Myocyte (in vitro differentiated cells): ENCODE data around the gene CDK5R2. TPM values are rescaled to one million over a fixed set of nuclear protein-coding genes. Genes with fewer than 3 reads are reported as not detected.

Source experiments
- DNase-seq: peaks from one replicate; pipeline ENCODE4 v3.0.0-alpha.2; 2012; ENCODE audit warnings: low read depth
- total RNA-seq: library from RNA; depleted of rRNA; stranded (reverse); fragments of >200 nt; gene quantifications from 2 replicates; pipeline ENCODE4 v1.2.3, GENCODE V29; 2014

The CDK5R2 gene
- total RNA-seq, 1 donor from 2014 or later, result 0.45 TPM

DNA sequence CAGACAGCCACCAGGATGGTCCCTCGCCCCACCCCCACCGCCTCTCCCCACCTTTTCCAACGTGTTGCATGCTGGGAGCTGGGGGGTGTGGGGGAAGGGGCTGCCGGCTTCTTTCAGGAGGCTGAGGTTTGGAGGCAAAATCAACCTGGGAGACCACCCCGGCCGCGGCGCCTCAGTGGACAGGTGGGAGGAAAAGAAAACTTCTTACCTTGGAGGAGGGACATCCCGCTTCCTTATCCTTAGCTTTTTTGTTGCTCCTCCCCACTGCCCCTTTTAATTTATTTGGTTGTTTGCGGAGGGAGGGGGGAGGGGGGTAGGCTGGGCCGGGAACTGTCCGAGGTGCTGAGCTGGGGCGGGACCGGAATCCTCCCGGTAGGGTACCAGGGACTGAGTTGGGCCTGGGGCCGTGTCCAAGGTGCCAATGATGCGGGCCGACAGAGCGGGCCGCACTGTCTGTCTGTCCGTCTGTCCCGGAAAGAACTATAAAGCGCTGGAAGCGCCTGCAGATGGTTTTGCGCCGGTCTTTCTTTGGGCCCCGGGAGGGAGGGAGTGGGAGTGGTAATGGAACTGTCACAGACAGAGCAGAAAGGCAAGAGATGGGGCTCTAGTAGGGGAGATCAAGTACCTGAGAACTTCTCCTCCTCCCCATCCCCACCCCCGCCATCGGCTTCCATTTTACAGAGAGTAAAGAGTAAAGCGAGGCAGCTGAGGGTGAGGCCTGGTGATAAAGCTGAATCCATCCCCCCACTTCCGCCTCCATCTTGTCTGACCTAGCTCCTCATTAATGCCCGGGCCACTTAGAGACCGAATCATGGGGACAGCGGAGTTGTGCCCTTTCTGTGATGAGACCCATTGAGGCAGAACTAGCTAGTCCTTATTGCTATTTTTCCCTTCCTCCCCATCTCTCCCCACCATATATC, 2.4 kb downstream of the CDK5R2 start:
- DNase-seq, result no peak

DNA sequence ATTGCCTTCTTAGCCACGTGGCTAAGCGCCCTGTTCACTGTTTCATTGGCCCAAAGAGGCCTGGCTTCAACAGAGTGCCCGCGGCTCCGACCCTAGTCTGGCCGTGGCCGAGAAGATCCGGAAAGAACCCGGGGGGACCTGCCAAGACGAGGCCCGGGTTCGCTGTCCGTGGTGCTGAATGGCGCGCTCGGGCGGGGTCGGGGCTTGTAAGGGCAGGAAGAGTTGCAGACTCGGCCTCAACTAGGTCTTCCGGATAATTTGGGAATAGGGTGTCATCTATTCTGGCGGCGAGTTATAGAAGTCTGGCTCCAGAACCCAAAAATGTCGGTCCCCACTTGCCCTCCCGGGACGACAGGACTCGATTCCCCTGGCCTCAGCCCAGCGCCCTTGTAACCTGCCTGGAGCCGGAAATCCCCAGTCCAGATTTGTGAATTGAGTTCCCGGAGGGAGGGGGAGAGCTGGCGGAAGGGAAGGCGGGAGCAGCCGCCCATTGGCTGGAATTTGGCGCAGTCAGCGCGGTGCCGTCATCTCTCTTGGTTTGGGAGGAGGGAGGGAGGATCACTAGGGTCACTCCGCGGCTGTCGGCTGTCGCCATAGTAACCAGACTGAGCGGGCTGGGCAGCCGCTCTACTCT, 3.5 kb downstream of the CDK5R2 start:
- peak; percentile 90 for DNase-seq

DNA sequence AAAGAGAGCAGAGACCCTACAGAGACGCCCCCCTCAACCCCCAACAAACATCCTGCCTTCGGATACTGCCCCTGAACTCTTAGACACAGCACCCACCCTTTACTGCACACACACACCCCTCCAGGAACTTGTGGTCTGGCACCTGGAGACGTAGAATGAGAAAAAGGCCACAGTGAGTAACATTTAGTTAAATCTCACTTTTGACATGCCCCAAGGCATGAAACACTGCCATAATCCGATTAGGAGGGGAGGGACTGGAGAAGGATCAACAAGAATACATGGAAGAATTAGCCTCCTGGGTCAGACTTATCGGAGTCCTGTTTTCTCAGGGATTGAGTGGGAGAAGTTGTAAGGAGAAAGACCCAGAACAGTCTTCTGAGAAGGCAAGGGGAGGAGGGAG, 4.1 kb downstream of the CDK5R2 start:
- DNase-seq, result no peak

DNA sequence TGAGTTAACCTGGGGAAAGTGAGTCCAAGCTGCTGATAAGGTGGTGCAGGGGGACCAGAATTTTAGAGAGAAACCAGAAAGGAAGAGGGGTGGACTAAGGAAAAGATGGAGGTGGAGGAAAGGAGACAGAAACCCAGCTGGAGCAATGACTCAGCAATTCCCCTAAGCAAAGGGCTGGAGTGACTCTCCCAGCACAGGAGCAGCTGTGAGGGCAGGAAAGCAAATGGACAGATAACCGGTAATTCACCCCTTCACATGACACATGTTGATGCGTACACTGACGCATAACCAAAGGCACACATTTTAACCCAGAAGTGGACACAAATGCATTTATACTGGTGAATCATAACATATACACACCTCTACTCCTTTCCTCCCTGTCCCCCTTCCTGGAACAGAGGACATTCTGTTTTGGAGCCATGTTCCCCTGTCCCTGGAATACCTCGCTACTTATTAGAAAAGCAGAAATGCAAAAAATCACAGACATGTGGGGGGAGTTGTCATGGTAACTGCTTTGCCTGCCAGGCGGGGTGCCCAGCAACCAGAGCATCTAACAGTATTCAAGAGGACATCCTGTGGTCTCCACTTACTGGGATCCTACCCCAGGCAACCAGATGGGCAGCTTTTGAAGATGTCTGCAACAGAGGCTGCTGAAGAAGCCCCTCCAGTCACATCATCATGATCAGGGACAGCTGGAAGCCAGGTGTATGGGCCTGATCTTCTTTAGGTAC, 4.7 kb downstream of the CDK5R2 start:
- peak; percentile 86 for DNase-seq

DNA sequence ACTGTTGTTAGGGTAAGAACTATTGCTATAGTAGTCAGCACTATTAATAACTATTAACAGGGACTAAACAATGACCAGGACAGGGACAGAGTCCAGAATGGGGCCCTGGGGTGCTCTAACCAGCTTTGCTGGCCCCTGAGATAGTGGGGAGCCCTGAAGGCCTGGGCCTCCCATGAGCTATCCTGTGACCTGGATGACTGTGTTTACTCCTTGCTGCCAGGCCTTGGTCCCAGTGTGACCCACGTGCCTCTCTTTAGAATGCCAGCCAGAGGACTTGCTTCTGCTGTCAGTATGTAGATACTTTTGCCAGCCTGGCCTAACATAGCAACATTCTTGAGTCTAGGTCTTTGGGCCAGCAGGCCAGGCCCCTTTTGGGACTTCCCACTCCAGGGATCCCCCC, 11.4 kb downstream of the CDK5R2 start:
- no peak for DNase-seq

DNA sequence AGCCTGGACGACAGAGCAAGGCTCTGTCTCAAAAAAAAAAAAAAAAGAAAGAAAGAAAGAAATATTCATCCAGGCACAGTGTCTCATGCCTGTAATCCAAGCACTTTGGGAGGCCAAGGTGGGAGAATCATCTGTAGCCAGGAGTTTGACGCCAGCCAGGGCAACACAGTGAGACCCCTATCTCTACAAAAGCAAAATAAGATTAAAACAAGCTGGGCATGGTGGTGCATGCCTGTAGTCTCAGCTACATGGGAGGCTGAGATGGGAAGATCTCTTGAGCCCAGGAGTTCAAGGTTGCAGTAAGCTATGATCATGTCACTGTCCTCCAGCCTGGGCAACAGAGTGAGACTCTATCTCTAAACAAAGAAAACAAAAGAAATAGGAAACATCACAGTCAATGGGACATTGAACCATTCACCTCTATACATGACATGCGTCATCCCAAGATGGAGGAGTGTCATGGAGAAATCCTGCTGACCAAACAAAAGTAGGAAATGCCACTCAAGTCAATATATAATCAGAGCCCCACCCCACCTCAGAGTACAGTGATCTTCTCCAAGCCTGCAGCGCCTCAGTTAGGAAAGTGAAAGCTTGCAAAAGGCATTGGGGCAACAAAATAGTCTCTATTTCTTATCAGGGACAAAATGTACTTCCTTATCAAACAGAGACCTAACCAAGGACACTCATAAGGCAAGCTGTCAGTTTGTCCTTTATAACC, 15.8 kb downstream of the CDK5R2 start:
- no peak for DNase-seq

DNA sequence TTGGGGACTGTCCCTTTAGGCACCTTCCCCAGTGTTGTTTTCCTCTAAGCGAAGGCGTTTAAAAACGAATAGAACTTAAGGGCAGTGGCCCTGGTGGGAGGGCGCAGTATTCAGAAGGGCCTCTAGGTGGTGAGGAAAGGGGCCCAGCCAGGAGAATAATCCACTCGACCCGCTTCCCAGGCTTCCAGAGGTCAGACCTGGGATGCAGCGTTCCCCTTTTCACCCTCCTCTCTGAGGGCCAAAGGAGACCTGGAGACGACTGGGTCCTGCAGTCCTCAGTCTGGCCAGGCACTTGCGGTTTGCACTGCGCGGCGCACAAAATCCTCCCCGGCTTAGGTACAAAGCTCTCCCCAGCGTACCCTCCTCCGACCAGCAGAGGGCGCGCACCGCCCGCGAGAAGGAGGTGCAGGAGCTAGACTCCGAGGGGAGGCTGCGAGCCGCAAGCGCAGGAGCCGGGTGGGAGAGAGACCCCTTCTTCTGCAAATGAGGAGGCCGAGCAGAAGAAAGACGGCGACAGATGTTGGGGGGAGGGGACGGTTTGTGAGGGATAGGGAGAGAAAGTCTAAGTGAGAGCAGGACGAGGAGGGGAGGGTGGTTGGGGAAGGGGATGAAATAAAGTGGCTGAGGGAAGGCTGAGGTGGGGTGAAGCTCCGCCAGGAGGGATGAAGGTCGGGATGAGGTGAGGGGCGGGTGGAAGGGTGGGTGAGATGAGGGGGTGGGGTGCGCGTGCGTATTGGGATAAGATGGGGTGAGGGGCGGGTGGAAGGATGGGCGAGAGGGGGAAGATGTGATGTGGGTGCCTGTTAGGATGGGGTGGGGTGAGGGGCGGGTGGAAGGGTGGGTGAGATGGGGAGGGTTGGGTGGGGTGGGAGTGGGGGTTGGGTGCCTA, 20.6 kb downstream of the CDK5R2 start:
- peak; percentile 79 for DNase-seq

DNA sequence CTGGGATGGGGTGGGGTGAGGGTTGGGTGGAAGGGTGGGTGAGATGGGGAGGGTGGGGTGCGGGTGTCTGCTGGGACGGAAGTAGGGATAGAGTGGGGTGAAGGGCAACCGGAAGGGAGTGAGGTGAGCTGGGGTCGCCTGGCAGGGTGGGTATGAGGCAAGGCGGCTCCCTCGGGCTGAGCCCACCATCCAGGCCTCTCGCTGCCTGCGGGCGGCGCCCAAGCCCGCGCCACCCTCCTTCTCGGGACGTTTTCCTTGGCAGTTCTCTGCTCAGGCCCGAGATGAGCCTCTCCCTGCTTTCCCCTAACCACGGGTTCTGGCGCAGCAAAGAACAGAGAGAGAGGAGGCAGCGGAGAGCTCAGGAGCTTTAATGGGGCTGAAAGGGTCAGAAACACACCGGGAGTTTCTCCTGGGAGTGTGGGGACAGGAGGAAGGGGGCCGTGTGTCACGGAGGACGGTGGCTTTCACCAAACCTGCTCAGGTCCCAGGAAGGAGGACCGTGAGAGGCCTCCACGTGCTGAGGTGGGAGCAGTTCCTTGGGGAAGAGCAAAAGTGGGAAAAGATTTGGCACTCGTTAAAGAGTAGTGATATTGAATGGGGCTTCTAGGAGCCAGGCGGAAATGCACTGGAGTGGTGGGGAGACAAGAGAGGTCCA, 21.4 kb downstream of the CDK5R2 start:
- DNase-seq, result no peak

DNA sequence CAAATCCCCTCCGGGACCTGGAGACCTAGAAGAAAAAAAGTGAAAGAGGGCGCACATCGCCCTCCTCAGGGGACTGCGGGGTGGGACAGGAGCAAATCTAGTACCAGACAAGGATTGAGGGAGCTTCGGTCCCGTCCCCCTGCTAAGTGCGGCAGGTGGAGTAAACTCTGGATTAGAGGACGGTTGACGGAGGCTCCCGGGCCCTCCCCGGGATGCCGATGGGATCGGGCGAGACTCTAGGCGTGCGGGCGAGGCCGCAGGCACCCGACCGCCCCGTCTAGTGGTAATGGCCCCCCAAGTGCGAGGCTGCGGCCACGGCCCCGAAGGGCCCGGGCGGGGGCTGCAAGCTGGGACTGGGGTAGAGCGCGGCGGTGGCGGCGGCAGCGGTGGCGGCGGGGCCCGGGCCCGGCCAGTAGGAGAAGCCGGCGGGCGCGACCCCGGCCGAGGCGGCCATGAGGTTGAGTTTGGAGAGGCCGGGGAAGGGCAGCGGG, 22.0 kb downstream of the CDK5R2 start:
- DNase-seq, result no peak

DNA sequence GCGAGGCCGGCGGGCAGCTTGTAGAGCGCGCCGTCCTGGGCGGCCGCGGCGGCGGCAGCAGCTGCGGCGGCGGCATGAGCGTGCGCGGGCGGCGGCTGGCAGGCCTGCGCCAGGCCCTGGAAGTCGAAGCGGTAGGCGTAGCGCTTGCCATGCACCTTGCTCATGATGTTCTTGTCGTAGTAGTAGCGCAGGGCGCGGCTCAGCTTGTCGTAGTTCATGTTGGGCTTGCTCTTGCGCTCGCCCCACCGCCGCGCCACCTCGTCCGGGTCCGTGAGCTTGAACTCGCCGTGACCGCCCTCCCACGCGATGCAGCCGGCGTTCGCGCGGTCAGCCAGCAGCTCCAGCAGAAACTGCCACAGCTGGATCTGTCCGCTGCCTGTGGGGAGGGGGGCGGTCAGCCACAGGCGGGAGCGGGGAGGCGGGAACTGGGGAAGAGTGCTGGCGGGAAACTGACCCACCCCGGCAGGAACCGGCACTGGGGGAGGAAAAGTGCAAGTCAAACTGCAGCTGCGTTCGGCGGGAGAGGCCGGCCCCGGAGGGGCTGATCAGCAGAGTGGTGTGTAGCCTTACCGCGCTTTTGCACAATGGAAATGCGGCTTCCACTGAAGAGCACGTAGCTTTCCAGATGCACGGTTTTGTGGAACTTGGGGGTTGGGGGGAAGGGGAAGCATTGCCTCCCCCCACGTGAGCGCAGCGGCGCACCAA, 22.6 kb downstream of the CDK5R2 start:
- DNase-seq, result peak; percentile 52

DNA sequence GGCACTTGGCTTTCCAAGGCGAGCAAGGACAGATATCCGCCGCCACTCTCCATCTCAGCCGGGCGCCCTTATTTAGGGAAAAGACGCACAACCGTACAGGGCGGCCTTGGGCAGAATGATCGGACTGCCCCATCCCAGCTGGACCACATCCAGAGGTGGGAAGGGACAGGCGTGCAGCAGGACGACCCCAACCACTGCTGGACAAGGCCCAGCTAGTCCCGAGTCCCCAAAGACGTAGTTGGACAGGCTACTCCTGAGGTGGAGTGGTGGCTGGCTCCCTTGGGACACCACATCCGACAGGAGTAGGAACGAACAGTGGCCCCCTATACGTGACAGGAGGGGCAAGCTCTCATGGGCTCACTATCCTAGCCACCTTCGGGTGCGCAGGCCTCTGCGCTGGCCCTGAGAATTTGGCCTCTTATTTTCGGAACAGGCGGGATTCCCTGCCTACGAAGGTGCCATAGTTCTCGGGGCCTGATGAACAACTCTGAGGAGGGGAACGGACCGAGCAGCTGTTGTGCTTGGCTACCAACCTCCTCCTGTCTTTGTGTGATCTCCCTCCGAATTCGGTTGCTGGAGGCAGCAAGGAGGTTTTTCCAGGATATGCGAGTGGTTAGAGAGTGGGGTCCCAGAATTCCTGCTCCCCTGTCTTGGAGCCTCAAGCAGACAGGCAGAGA, 23.3 kb downstream of the CDK5R2 start:
- DNase-seq, result no peak

DNA sequence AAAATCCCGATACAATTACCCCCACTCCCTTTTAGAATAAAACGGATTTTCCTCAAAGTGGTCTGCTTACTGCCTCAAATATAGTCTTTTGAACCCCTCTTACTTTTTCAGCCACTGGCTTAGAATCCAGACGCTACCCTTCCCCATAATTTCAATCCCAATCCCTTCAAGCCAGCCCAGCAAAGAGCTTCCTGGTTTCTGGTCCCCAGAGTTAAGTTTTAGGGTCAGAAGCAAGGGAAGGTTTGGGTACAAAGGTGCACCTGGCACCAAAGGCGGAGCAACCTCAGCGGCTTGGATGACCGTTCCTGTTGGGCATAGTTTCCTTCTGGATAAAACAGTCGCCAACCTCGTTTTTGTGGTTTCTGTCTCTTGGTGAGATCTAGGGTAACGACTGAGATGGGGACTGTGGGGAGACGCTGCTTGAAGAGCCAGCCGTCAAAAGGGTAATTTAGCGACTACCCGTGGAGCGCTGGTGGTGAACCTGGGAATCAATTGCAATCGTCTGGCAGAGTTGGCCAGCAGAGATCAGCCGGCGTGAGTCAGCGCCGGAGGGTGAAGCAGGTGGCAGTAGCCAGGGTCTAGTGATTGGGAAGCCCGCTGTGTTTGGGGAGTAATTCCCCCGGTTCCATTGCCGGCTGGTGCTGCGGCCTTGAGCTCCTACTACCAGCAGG, 23.9 kb downstream of the CDK5R2 start:
- DNase-seq, result no peak

DNA sequence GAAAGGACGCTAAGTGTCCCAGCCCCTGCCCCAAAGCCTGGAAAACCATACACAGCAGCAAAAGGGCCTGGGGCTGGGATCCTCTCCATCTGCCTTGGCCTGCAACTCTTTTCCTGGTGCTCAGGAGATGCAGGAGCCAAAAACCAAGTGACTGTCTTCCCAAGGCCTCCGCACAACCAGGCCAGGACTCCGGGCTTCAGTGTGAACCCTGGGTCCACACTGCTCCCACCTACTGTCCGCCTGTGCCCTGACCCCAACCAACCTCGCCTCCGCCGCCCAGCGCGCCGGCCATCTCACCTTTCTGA, 24.4 kb downstream of the CDK5R2 start:
- no peak for DNase-seq

DNA sequence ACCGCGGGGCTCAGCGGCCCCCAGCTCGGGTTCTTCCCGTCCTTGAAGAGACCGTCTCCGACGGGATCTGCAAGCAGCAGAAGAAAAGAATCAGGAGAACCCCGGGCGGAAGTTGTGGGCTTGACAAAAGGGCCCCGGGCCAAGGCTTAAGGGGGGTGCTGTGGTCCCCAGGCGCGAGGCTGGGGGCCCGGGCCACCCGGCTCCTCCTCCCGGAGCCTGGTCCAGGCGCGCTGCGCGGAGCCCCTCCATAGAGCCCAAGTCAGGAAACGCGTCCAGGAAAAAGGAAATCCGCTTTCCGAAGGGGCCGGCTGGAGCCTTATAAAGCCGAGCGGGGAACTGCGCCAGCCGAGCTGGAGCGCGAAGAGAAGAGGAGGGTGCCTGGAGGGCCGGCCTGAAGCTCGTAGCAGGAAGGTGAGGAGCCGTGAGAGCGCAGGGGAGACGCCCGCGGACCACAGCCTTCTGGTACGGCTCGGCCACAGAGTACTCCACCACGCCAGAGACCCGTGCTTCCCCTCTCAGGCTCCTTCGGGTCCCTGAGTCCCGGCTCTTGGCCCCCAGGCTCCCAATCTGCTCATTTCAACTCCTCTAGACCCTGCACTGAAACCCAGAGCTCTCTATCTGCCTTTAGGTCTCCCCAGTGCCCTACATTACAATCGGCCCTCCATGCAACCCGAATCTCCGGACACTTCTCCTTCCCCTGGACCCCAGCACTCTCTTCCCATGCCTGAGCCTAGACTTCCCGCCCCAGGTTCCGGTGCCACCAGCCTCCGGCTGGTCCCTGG, 25.0 kb downstream of the CDK5R2 start:
- no peak for DNase-seq

DNA sequence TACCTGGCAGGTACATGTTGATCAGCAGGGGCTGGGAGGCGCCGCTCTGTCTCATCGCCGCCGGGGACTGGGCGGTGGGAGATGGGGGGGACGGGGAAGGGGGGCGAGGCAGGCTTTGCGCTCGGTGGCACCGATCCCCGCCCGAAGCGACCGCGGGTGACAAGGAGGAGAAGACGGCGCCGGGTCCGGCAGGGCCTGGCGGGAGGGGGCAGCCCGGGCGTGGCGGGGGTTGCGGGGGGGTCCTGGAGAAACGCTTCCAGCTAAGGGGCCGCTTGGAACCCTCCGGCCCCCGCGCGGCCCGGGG, 25.5 kb downstream of the CDK5R2 start, which contains the start of gene FEV:
Gene FEV, minus strand, starts transcription at position 164 of the 304 bp plus-strand sequence. Its CDS starts 109 bp downstream, at position 55.
- DNase-seq, result no peak

DNA sequence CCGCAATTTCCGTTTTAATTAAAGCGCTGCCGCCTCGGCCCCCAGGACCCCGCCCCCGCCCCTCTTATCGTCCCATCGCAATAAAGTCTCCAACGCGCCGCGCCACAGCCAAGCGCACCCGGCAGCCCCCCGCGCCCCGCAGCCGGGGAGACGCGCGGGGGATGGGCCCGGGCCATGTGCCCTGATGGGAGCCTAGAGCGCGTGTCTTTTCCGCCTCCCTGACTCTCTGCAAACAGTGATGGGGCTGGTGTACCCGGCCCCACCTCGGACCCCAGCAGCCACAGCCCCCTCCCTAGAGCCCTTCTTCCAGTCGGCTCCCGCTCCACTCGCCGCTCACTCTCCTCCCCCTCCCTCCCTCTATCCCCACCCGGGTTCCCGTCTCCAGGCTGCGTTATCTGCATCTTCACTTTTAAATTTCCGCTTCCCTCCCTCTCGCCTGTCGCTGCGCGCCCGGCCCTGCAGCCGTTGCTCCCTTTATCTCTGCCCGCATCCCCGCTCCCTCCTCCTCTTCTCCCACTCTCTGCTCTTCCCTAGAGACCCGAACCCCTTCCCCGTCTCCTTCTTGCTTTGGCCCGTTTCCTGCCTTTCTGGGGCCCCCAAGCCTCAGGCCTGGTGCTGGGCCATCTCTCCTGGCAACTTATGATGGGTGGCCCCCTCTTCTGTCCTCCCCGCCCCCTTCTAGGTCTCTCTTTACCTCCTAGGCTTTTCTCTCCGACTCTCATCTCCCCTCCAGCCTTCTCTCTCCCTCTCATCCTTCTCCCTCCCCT, 26.0 kb downstream of the CDK5R2 start:
- DNase-seq, result no peak
